Trophoblast cell (in vitro differentiated cells and primary cell): ENCODE data around the gene PPP2R2D.
A peak's percentile ranks its signal among the peaks of the same experiment; 100 is the strongest.

Experiments
- DNase-seq, 2 donors: peaks; one replicate each; pipeline ENCODE4 v3.0.0-alpha.2; 2016
- H2AFZ ChIP-seq: 2 replicates; pipeline ENCODE4 v1.6.1; 2013; ENCODE audit warnings: low read length, moderate library complexity, mild to moderate bottlenecking; ENCODE audit not compliant: insufficient read depth, poor library complexity
- H2AK5ac ChIP-seq: 2 replicates; pipeline ENCODE4 v1.6.1; 2013; ENCODE audit warnings: mild to moderate bottlenecking, low read length
- H2BK120ac ChIP-seq: 2 replicates; pipeline ENCODE4 v1.6.1; 2013; ENCODE audit warnings: low read length, mild to moderate bottlenecking, moderate library complexity; ENCODE audit not compliant: insufficient read depth, poor library complexity
- H2BK12ac ChIP-seq: 2 replicates; pipeline ENCODE4 v1.6.1; 2013; ENCODE audit warnings: mild to moderate bottlenecking, low read length, moderate library complexity
- H2BK5ac ChIP-seq: 2 replicates; pipeline ENCODE4 v1.6.1; 2013; ENCODE audit warnings: low read length, low read depth, moderate library complexity, mild to moderate bottlenecking; ENCODE audit not compliant: poor library complexity
- H3K14ac ChIP-seq: 2 replicates; pipeline ENCODE4 v1.6.1; 2013; ENCODE audit warnings: mild to moderate bottlenecking, low read length
- H3K18ac ChIP-seq: 2 replicates; pipeline ENCODE4 v1.6.1; 2013; ENCODE audit warnings: mild to moderate bottlenecking, low read length
- H3K23ac ChIP-seq: 2 replicates; pipeline ENCODE4 v1.6.1; 2013; ENCODE audit warnings: low read length
- H3K27ac ChIP-seq: 2 replicates; pipeline ENCODE4 v1.5.1; 2013; ENCODE audit warnings: low read depth, mild to moderate bottlenecking, inconsistent platforms, low read length, moderate library complexity
- H3K27me3 ChIP-seq: 2 replicates; pipeline ENCODE4 v1.6.1; 2013; ENCODE audit warnings: inconsistent platforms, mild to moderate bottlenecking, low read length, moderate library complexity; ENCODE audit not compliant: insufficient read depth
- H3K36me3 ChIP-seq, 2 experiments: 1 replicate in 1 of 2; 2 replicates in 1 of 2; pipeline ENCODE4 v1.6.1; 2013; ENCODE audit warnings: low read length in 2 of 2, mild to moderate bottlenecking in 2 of 2, moderate library complexity in 1 of 2; ENCODE audit not compliant: insufficient read depth in 2 of 2, control insufficient read depth in 1 of 2
- H3K4ac ChIP-seq: 2 replicates; pipeline ENCODE4 v1.6.1; 2013; ENCODE audit warnings: low read depth, mild to moderate bottlenecking, low read length, moderate library complexity
- H3K4me1 ChIP-seq, 2 experiments: 1 replicate in 1 of 2; 2 replicates in 1 of 2; pipeline ENCODE4 v1.6.1; 2013; ENCODE audit warnings: low read length in 2 of 2, mild to moderate bottlenecking in 2 of 2, moderate library complexity in 1 of 2; ENCODE audit not compliant: insufficient read depth in 2 of 2, control insufficient read depth in 1 of 2
- H3K4me2 ChIP-seq: 2 replicates; pipeline ENCODE4 v1.6.1; 2013; ENCODE audit warnings: inconsistent platforms, mild to moderate bottlenecking, low read length, moderate library complexity
- H3K4me3 ChIP-seq: 2 replicates; pipeline ENCODE4 v1.5.1; 2013; ENCODE audit warnings: mild to moderate bottlenecking, low read depth, low read length, inconsistent platforms
- H3K79me1 ChIP-seq: one replicate; pipeline ENCODE4 v1.6.1; 2013; ENCODE audit warnings: low read length
- H3K79me2 ChIP-seq: 2 replicates; pipeline ENCODE4 v1.6.1; 2013; ENCODE audit warnings: low read length, mild to moderate bottlenecking; ENCODE audit not compliant: control insufficient read depth, insufficient read depth, poor library complexity
- H3K9ac ChIP-seq: 2 replicates; pipeline ENCODE4 v1.6.1; 2013; ENCODE audit warnings: mild to moderate bottlenecking, low read length
- H3K9me3 ChIP-seq: 2 replicates; pipeline ENCODE4 v1.6.1; 2013; ENCODE audit warnings: low read depth, mild to moderate bottlenecking, control low read depth, inconsistent platforms, low read length; ENCODE audit not compliant: insufficient read depth
- H4K12ac ChIP-seq: 2 replicates; pipeline ENCODE4 v1.6.1; 2013; ENCODE audit warnings: low read depth, mild to moderate bottlenecking, low read length, moderate library complexity
- H4K8ac ChIP-seq: 2 replicates; pipeline ENCODE4 v1.6.1; 2013; ENCODE audit warnings: low read depth, mild to moderate bottlenecking, low read length, moderate library complexity
- H4K91ac ChIP-seq: one replicate; pipeline ENCODE4 v1.6.1; 2013; ENCODE audit warnings: low read depth, mild to moderate bottlenecking, low read length, moderate library complexity
- WGBS: extraction: QIAGEN DNeasy Blood & Tissue Kit; methylation state at CpG from one replicate; pipeline ENCODE4 v1.1.7; 2013; ENCODE audit warnings: missing lambda C conversion rate; ENCODE audit not compliant: insufficient read length, insufficient coverage; ENCODE audit errors: extremely low coverage; 5-methylcytosine and 5-hydroxymethylcytosine counted together

The PPP2R2D gene

GRCh38 chr10:131930150-131930549 lies 29.3 kb downstream of the PPP2R2D start:
- Histone ChIP-seq H2BK12ac (no peak overlapping the region), H4K91ac (no peak overlapping the region), H3K36me3 (peaks cover 9 to 13% of the 10 kb centered on the region in 2 experiments), H2BK120ac (no peak overlapping the region), H3K27me3 (no peaks in the 10 kb centered on the region), H2AFZ (no peak overlapping the region), H3K4me1 (peaks cover 18 to 23% of the 10 kb centered on the region in 2 experiments), H4K12ac (no peak overlapping the region), H3K79me1 (no peaks in the 10 kb centered on the region), H3K14ac (no peak overlapping the region), H3K79me2 (peaks cover 29% of the 10 kb centered on the region), H3K9ac (no peak overlapping the region), H3K4ac (peak overlapping the region; percentile 42), H3K23ac (no peak overlapping the region), H4K8ac (no peak overlapping the region), H2AK5ac (no peak overlapping the region), H3K27ac (no peak overlapping the region), H3K4me3 (no peak overlapping the region), H2BK5ac (no peak overlapping the region), H3K4me2 (no peak overlapping the region), H3K18ac (no peak overlapping the region), H3K9me3 (peaks cover 6% of the 10 kb centered on the region)
- WGBS: no CpG with 5 or more reads among the region's 4 CpGs
- DNase-seq: no peak

GRCh38 chr10:131930586-131931330 lies 29.9 kb downstream of the PPP2R2D start:
- H3K4me1 ChIP-seq: peaks cover 18 to 23% of the 10 kb centered on the region in 2 experiments
- H3K14ac ChIP-seq: no peak overlapping the region
- H3K4me3 ChIP-seq: no peak overlapping the region
- no peak overlapping the region for H3K9ac ChIP-seq
- no CpG with 5 or more reads among the region's 16 CpGs for WGBS
- no peak overlapping the region for H3K27ac ChIP-seq
- H2BK5ac ChIP-seq: no peak overlapping the region
- H4K91ac ChIP-seq: no peak overlapping the region
- H3K27me3 ChIP-seq: no peaks in the 10 kb centered on the region
- no peak overlapping the region for H2AK5ac ChIP-seq
- no peak overlapping the region for H2BK120ac ChIP-seq
- no peak for DNase-seq
- no peak overlapping the region for H2AFZ ChIP-seq
- no peak overlapping the region for H3K23ac ChIP-seq
- peaks cover 28% of the 10 kb centered on the region for H3K79me2 ChIP-seq
- H3K18ac ChIP-seq: peak overlapping the region; percentile 74
- H4K12ac ChIP-seq: no peak overlapping the region
- H4K8ac ChIP-seq: no peak overlapping the region
- H2BK12ac ChIP-seq: no peak overlapping the region
- H3K4me2 ChIP-seq: no peak overlapping the region
- H3K79me1 ChIP-seq: no peaks in the 10 kb centered on the region
- peaks cover 12 to 15% of the 10 kb centered on the region in 2 experiments for H3K36me3 ChIP-seq
- H3K9me3 ChIP-seq: peaks cover 6% of the 10 kb centered on the region
- H3K4ac ChIP-seq: peak overlapping the region; percentile 94

DNA sequence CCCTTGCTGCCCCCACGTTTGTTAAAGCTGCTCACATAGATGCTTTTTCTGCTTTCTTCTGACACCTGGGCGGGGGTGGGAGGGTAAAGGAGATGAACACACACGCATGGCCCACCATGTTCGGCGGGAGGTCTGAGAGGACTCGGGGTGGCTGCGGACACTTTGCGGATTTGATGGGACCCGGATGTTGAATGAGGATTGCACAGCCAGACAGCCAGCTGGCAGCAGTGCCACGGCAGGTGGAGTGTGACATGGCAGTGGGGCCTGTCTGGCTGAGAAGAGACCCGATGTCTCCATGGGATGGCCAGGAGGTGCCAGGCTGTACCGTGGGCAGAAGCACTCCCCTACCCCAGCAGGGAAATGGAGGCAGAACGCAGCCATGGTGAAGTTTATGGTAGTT lies 31.2 kb downstream of the PPP2R2D start:
- WGBS: no CpG with 5 or more reads among the region's 13 CpGs
- Histone ChIP-seq H3K4ac (peak overlapping the region; percentile 77), H3K27ac (no peak overlapping the region), H3K4me1 (peaks cover 18 to 21% of the 10 kb centered on the region in 2 experiments), H3K79me1 (no peaks in the 10 kb centered on the region), H2BK5ac (no peak overlapping the region), H2BK12ac (no peak overlapping the region), H4K12ac (no peak overlapping the region), H2AFZ (no peak overlapping the region), H2BK120ac (no peak overlapping the region), H2AK5ac (no peak overlapping the region), H3K9ac (no peak overlapping the region), H3K4me3 (no peak overlapping the region), H3K9me3 (peaks cover 4% of the 10 kb centered on the region), H4K91ac (no peak overlapping the region), H3K18ac (no peak overlapping the region), H4K8ac (no peak overlapping the region), H3K79me2 (peaks cover 21% of the 10 kb centered on the region), H3K27me3 (no peaks in the 10 kb centered on the region), H3K36me3 (peaks cover 15 to 19% of the 10 kb centered on the region in 2 experiments), H3K23ac (no peak overlapping the region), H3K4me2 (no peak overlapping the region), H3K14ac (no peak overlapping the region)
- DNase-seq: no peak

DNA sequence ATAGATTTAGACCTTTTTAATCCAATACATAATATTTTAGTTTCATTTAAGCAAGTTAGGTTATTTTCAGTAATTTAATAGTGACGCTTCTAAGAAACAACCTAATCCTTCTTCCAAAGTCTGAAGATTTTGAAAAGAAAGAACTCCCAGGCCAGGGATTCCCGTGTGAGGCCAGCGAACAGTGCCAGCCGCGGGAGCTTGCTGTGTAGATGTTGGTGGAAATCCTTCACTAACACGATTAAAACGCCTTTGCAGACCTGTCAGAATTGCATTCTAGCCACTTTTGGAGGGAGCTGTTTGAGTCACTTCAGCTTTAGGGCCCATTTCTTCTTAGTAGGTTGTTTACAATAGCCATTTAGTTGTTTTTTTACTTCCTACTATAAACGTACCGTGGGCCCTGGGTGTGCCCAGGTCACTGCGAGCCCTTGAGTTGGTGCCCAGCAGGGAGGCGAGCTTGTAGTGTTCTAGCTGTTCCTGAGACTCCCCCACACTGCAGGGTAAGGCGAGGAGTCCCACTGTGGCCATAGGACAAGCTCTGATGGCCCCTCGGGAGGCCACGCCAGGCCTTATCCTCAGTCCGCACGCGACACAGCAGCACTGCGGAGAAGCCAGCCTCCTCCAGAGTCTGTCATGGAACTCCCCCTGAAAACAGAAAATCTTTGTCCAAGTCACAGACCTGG lies 32.3 kb downstream of the PPP2R2D start:
- Histone ChIP-seq H3K4ac (peak overlapping the region; percentile 29), H4K91ac (no peak overlapping the region), H3K23ac (no peak overlapping the region), H2AK5ac (no peak overlapping the region), H3K4me2 (no peak overlapping the region), H3K27me3 (no peaks in the 10 kb centered on the region), H3K4me1 (peaks cover 13 to 16% of the 10 kb centered on the region in 2 experiments), H3K79me1 (no peaks in the 10 kb centered on the region), H3K9ac (no peak overlapping the region), H3K79me2 (peaks cover 19% of the 10 kb centered on the region), H3K9me3 (peaks cover 4% of the 10 kb centered on the region), H4K12ac (no peak overlapping the region), H2AFZ (no peak overlapping the region), H3K18ac (peak overlapping the region; percentile 22), H2BK5ac (no peak overlapping the region), H3K14ac (no peak overlapping the region), H3K36me3 (peaks cover 24 to 28% of the 10 kb centered on the region in 2 experiments), H4K8ac (no peak overlapping the region), H3K4me3 (no peak overlapping the region), H2BK120ac (no peak overlapping the region), H2BK12ac (no peak overlapping the region), H3K27ac (no peak overlapping the region)
- no CpG with 5 or more reads among the region's 18 CpGs for WGBS
- no peak for DNase-seq
